ENCODE results near the gene ALOXE3.

Gene ALOXE3

DNA sequence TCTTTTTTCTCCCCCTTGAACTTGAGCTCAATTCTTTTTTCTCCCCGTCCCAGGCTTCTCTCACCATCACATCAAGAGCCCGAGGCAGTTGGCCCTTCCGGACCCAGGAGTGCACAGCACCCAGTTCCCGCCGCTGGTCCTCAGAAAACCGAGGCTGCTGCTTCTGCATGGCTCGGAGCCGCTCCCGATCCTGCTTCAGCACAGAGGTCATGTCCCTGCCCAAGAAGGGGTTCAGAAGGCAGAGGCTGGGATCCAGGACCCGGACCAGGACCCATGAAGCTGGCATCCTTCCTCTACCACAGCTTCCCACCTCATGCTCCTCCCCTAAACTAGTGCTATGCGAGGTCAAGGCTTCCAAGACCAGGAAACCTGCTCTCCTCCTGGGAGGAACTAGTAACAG is 23.4 kb upstream of the ALOXE3 start:
- peak in 1 of 2 donors; percentile 22 for DNase-seq

DNA sequence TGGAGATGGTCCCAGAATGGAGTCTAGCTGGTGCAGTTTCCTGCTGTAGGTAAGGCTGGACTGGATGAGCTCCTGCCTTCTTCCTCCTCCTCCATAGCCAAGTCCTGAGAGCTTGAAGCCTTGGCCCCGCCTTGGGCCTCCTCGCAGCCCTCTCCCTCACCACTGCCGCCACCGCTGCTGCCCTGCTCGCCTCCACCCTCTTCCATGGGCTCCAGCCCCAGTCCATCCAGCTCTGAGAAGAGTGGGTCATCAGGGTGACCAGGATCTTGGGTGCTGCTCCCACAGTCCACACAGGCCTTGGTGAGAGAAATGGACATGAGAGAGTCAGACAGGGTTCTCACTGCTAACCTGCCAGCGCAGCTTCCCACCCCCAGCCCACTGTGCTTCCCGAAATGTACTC is 22.7 kb upstream of the ALOXE3 start:
- peak in 1 of 2 donors; percentile 20 for DNase-seq

DNA sequence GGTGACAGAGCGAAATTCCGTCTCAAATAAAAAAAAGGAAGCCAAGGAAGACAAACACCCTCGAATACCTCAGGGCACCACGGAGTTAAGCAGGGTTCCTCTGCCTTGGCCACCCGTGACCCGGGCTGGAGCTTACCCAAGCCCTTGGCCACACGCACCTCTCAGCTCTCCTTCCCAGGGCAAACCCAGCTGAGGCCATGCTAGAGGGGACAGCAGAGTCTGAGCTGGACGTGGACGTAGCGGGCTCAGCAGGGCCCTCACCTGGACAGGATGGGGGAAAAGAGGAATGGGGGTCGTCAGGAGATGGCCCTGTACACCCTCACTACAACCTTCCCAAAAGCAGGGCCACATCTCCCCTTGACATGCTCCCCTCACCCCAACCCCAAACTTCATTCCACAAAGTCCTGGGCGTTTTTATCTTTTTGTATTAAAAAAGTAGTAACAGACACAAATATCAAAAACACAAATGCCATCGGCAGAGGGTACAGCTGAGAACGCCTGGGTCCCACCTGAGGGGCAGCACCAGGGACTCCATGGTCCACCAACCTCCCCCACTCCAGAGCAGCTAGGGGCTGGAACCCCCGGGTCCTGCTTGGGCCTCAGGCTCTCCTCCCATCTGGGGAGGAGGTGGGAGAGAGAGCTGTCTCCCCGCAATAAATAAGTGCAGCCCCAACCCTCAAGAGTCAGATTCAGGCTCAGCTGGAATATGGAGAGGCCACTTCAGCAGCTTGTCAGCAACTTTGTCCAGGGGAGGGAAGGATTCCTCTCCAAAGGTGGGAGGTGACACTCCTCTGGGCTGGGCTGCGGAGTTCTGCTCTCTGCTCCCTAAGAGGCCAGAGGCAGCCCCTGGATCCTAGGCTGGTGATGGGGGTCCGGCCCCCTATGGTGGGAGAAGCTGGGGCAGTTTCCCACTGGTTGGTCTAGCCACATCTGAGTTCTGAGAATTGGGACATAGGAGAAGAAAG is 22.0 kb upstream of the ALOXE3 start:
- DNase-seq = peak in 1 of 2 donors; percentile 18

DNA sequence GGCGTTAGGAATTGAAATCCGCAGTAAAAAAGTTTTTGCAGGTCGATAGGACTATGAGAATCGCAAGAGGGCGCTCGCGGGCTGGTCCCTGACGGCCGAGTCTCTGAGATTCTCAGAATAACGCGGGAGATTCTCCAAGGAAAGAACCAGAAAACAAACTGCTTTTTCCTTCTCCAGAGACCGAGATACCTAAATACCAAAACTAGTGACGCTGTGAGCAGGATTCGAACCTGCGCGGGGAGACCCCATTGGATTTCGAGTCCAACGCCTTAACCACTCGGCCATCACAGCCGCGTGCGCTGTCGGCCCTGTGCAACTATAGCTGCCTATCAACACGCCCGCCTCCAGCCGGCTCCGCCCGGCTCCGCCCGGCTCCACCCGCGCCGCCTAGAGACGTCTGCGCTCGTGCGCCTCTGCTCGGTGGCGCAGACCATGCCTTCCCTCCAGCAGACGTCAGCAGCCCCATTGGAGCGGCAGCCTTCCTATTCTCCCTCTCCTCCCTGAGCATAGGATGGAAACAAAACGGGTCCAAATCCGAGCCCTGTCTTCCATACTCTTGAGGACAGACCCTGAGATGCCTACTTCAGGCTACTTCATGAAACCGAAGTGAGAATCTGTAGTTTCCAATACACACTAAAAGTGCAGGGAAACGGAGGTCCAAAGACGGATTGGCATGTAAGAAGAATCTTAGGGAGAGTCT is 20.5 kb upstream of the ALOXE3 start:
- DNase-seq = peak; percentile 96 to 97

DNA sequence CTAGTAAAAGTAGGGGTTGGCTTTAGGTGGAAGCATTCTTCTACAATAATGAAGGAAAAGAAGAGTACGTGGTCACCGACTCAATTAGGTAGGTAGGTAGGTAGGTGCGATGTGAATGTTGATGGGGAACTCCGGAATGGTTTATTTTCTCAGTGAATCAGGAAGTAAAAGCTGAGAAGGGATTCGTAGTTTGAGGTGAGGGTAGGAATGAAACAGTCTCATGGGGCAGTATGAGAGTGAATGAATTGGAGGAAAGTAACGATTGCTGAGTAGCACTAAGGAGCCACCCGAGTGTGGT is 20.0 kb upstream of the ALOXE3 start:
- no peak for DNase-seq

DNA sequence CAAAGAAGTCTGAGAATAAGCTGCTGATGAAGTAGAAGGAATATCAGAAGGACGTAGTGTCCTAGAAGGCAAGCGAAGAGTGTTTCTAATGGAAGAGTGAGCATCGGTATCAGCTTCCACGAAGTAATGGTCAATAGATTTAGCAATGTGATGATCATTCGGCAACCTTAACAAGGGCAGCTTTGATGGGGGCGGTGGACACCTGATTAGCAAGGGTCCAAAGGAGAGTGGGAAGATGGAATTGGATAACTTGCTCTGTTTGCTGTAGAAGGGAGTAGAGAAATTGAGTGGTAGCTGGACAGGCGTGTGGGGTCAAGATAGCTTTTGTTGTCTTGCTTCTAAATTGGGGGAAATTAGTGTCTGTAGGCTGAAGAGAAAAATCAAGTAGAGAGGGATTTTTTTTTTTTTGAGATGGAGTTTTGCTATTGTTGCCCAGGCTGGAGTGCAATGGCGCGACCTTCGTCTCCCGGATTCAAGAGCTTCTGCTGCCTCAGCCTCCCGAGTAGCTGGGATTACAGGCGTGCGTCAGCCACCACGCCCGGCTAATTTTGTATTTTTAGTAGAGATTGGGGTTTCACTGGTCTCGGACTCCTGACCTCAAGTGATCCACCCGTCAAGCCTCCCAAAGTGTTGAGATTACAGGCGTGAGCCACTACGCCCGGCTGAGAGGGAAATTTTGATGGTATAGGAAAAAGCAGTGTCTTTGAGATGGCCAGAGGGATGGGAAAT is 19.5 kb upstream of the ALOXE3 start:
- peak in 1 of 2 donors; percentile 13 for DNase-seq

DNA sequence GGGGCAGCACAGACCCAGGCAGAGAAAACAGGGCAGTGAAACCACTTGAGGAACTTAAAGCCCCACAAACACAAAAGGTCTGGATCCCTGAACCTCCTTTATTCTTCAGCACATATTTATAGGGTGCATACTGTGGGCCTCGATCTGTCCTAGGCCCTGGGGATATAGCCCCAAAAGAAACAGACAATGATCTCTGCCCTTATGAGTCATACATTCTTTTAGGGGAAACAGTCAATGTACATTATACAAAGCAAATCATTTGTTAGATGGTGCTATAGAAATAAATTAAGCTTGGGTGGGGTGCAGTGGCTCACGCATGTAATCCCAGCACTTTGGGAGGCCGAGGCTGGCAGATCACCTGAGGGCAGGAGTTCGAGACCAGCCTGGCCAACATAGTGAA is 15.6 kb upstream of the ALOXE3 start:
- no peak for DNase-seq

DNA sequence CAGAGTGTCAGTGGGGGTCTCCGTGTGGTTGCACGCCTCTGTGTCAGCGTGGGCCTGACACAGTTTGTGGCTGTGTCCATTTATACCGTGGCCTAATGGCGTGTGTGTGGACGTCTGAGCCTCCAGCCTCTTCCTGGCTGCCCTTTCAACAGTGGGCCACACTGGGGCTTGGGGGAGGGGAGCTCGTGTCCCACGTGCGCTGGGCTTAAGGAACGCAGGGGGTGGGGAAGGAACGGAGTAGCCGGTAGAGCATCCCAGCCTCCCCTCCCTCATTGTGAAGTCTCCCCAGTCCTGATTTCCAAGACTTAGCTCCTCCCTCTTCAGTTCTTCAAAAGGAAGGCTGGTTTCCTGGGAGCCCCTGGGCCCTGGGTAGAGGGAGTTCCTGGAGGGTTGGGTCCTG is 15.1 kb upstream of the ALOXE3 start:
- no peak for DNase-seq

DNA sequence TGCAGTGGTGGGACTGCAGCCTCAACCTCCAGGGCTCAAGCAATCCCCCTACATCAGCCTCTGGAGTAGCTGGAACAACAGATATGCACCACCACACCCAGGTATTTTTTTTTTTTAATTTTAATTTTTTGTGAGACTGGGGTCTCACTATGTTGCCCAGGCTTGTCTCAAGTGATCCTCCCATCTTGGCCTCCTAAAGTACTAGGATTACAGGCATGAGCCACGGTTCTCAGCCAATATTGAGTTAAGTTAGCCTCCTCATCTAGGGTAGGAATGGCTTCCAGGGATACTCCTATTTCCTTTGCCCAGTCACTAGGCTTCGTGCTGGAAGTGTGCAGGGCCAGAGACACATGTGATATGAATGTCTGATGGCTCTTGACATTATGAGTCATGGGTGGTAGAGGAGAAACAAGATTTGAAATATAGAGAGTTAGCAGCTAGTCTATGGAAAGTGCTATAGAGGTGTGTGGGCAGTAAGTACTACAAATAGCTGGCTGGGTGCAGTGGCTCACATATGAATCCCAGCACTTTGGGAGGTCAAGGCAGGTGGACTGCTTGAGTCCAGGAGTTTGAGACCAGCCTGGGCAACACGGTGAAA is 13.6 kb upstream of the ALOXE3 start:
- no peak for DNase-seq

DNA sequence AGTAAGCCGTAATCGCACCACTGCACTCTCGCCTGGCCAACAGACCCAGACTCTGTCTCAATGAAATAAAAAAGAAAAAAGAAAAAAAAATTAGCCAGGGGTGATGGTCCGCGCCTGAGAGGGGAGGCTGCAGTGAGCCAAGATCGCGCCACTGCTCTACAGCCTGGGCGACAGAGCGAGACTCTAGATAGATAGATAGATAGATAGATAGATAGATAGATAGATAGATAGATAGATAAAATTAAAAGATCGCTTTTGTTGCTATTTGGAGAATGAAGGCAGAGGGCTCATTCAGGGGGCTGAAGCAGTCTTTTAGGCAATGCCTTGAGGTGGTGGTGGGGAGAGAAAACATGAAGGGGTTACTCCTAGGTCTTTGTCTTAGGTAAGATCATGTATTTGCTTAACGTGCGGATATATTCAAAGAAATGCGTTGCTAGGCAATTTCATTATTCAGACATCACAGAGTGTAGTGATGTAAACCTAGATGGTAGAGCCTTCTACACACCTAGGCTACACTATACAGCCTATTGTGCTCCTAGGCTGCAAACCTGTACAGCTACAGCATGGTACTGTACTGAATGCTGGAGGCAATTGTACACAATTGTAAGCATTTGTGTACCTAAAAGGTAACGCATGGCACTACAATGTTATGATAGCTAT is 9.9 kb upstream of the ALOXE3 start:
- no peak for DNase-seq

DNA sequence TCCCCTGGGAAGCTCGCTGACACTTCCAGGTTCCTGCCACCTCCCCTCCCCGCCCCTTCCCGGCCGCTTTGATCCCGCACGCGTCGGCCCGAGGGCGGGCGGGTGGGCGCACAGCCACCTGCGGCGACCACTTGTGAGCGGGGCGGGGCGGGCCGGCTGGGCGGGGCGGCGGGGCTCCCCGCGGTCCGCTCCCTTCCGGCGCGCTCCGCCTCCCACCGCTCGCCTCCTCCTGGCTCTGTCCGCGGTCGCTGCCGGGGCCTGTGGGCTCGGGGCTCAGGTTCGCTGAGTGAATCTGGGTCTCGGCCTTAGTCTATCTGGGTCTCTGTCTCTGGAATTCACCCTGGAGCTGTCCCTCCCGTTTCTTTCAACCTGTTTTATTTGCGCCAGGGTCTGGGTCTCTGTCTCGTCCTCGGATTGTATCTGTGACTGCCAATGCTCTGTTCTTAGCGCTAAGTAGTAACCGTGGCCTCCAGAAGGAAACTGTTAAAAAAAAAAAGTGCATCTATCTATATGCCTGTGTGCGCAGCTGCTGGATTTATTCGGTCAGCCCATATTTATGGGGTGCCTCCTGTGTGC is 8.3 kb upstream of the ALOXE3 start:
- peak in 1 of 2 donors; percentile 62 for DNase-seq

DNA sequence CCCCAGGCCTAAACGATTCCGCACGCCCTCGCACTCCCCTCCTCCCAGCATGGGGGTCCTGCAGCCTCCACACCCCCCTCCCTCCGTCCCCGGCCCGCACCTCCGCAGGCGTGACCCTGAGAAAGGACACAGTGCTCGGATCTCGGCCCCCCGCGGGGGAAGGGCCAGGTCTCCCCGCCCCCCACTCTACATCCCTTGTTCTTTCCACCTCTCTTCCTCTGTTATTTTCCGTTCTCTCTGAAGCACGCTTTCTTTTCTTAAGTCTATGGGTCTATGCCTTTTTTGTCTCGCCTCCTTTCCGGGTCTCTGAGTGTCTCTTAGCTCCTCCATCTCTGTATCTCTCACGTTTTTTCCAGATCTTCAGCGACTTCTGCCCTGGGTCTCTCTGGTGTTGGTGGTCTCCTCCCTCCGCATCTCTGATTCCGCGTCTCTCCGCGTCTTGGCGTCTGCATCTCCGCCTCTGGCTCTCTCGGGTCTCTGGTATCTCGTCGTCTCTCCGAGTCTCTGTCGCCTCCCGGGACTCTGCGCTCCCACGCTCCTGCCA is 7.7 kb upstream of the ALOXE3 start:
- no peak for DNase-seq

DNA sequence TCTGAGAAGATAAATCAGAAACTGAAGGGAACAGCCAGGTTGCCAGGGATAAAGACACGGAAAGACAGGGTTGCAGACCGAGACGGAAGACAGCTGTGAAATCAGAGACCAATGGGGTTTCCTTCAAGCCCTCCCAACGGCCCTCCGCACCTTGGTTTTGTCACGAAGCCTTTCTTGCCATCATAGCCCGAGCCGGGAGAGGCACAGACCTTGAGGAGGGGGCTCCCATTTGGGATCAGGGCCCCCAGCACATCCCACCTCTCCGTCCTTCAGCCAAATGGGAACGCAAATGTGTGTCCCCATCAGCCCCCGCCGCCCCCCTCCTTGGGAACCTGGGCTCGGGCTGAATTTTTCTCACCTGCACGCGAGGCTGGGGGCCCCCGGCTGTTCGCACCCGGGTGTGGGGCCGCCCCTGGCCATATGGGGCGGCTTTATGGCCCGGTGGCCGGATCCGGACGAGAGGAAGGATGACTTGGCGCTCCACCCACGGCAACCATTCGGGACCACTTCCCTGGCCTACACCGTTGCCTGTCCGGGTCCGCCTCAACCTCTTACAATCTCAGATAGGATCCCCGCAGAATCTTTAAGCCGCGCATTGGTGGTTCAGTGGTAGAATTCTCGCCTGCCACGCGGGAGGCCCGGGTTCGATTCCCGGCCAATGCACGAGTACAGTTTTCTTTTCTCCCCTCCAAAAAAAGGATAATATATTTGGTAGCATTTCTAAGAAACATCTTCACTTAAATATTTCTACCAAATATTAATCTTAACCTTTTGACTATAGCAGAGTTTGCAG is 7.0 kb upstream of the ALOXE3 start:
- DNase-seq = peak; percentile 88 to 93

DNA sequence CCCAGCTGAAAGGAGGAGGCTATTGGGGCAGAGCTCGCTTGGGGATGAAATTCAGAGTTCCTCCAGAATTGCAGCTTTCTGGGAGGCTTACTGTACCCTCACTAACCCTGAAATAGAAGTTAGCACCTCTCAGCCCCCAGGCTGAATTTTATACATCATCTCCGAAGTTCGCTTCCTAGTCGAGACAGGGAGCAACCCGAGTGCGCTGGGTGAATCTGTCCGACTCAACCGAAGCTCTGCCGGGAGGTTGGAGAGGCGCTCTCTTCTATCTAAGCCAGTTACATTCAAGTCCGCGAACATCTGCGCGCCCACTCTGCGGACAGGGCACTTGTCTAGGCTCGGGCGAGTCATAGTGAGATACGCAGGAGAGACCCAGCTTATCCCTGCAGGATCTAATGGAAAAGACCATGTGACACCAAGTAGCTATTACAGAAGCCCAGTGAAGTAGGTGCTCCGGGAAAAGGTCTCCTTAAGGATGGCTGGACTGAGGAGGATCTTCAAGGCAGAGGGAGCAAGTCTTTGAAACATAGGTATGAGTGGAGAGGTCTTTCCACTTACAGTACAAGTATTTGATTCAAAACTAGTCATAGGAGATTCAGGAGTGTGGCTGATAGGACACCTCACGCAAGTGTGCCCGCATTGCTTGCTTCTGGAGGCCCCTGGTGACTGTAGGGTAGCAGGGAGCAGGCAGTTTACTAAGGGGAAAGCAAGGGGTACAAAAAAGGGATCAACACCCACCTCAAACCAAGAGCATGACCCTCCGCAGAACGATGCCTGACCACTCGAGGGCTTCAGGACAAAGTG is 6.2 kb upstream of the ALOXE3 start:
- DNase-seq = peak in 1 of 2 donors; percentile 20

DNA sequence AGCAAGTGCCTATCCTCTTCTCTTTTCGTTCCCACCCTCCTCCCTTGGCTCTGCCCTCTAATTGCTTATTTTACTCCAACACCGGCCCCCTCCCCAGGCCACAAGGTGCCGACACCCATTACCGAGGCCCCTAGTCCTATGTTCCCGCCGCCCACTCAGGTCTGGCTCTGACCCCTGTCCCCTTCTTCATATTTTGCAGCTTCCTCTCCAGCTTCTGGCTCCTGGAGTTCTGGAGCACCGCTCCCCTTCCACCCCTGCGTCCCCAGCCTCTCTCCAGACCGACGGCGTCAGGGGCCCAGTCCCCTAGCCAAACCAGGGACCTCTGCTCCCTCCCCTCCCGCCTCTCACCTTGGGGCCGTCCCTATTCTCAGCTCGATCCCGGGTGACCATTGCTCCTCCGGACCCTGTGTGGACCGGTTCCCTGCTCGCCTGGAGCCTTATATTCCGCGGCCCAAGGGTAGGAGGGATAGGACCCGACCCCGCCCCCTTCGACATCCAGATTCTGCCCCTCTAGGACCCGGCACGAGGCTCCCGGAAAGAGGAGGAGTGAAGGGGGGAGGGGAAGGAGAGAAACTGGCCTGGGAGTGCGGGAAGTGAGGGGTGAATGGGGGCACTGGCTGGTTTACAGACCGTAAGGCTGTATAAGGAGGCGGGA is 5.5 kb upstream of the ALOXE3 start, which contains the start of gene HES7:
TSS of gene HES7 (minus strand) at position 412 of the 655 bp plus-strand sequence. CDS start at position 390, 22 bp downstream.
- DNase-seq = peak in 1 of 2 donors; percentile 11

DNA sequence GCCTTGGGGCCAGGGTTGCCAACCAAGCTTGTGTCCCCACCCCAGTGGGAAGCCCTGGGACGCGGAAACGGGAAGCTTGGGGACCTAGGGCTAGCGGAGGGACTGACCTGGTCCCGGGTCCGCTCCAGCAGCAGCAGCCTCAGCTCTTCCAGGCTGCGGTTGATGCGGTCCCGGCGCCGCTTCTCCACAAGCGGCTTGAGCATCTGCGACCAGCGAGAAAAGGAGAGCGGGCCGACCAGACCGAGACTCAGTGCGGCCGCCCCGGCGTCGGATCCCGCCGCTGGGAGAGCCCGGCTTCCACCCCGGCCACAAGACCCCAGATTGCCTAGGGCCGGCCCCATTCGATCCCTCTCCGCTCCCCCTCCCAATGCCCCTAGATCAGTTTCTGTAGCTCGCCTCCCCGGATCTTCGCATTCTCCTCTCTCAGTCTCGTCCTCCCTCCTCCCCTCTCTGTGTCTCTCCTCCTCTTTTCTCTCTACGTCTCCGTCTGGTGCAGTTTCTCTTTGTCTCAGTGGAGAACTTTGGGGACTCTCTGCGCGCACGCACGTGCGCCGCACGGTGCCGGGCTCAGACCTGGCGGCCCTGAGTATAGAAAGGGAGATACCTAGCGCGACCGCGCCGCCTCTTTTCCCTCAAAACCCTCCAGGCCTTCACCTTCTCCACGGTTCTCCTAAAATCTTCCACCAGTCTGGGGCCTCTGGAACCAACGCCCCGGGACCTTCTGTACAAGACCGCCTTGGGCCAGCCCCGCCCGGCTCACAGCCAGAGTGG is 4.8 kb upstream of the ALOXE3 start:
- peak in 1 of 2 donors; percentile 56 for DNase-seq

DNA sequence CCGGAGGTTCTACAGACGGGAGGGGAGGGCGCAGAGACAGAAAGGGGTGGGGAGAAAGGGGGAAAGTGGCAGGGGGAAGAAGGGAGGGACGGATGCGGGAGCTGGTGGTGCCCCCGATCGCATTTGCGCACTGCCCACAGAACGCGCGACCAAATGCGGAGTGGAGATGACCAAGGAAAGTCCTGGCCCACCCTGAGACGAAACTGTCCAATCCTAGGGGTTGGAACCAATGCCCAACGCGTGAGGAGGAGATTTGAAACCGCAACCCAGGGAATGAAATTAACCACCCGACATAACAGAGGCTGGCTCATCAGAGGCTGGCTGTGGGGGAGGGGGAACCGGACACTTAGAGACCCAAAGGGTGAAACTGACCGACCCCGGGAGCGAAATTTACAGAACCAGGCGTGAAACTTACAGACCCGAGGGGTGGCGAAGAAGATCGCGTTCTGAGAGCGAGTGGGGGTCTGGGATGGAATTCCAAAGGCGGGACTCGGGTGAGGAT is 4.2 kb upstream of the ALOXE3 start:
- DNase-seq = peak in 1 of 2 donors; percentile 9

DNA sequence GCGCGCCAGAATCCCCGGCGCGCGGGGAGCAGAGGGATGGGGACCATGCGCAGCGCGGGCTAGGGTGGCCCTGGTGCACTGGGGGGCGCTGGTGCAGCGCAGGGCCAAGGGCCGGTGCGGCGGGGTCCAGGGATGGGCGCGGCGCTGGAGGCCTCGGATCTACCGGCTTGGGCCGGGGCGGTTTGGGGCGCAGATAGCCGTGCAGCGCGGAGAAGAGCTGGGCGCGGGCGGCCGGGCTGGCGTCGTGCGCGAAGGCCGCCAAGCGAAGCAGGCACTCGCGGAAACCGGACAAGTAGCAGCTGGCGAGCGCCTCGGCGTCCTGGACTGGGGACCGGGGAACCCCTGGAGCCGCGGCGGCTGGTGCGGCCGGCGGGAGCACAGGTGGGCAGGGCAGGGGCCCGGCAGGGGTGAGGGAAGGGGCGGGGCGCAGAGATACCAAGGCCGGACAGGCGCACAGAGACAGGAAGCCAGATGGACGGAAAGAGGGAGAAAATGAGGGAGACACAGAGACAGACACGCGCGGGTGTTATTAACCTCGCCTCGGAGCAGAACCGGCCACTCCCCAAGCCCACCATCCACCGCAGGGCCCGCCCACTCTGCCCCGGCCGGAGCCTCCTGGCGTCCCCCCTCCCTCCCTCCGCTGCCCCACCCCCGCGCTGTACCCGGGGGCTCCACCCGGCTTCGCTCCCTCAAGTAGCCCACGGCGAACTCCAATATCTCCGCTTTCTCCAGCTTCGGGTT is 3.5 kb upstream of the ALOXE3 start:
- peak in 1 of 2 donors; percentile 58 for DNase-seq
